IPS DF 6.9 (cell line): Measurements from ENCODE around the gene RPGRIP1.
"Not testable (repeated sequence)": the region's sequence is repeated elsewhere in the genome, so short reads cannot be mapped to it uniquely, and the experiment has no call there.

Experiments used
- DNase-seq: peaks from one replicate; pipeline ENCODE4 v3.0.0-alpha.2; 2013; ENCODE audit warnings: low read depth, low spot score
- H3K27ac ChIP-seq: one replicate; pipeline ENCODE4 v1.5.1; 2013; ENCODE audit warnings: low read length, control low read depth
- H3K27me3 ChIP-seq: 2 replicates; pipeline ENCODE4 v1.6.1; 2013; ENCODE audit warnings: mild to moderate bottlenecking, low read length; ENCODE audit not compliant: control insufficient read depth, insufficient read depth
- H3K36me3 ChIP-seq: 2 replicates; pipeline ENCODE4 v1.6.1; 2013; ENCODE audit warnings: low read length; ENCODE audit not compliant: control insufficient read depth, insufficient read depth
- H3K4me1 ChIP-seq: 2 replicates; pipeline ENCODE4 v1.6.1; 2013; ENCODE audit warnings: low read length; ENCODE audit not compliant: control insufficient read depth, insufficient read depth
- H3K4me3 ChIP-seq: 2 replicates; pipeline ENCODE4 v1.5.1; 2013; ENCODE audit warnings: mild to moderate bottlenecking, low read length
- H3K9me3 ChIP-seq: 2 replicates; pipeline ENCODE4 v1.6.1; 2013; ENCODE audit warnings: low read length, inconsistent platforms; ENCODE audit not compliant: control insufficient read depth, insufficient read depth
- WGBS: extraction: QIAGEN DNeasy Blood & Tissue Kit; methylation state at CpG from one replicate; pipeline ENCODE4 v1.1.7; 2013; ENCODE audit warnings: mixed read lengths, missing lambda C conversion rate; ENCODE audit not compliant: insufficient read length, insufficient coverage; 5-methylcytosine and 5-hydroxymethylcytosine counted together

The RPGRIP1 gene

DNA sequence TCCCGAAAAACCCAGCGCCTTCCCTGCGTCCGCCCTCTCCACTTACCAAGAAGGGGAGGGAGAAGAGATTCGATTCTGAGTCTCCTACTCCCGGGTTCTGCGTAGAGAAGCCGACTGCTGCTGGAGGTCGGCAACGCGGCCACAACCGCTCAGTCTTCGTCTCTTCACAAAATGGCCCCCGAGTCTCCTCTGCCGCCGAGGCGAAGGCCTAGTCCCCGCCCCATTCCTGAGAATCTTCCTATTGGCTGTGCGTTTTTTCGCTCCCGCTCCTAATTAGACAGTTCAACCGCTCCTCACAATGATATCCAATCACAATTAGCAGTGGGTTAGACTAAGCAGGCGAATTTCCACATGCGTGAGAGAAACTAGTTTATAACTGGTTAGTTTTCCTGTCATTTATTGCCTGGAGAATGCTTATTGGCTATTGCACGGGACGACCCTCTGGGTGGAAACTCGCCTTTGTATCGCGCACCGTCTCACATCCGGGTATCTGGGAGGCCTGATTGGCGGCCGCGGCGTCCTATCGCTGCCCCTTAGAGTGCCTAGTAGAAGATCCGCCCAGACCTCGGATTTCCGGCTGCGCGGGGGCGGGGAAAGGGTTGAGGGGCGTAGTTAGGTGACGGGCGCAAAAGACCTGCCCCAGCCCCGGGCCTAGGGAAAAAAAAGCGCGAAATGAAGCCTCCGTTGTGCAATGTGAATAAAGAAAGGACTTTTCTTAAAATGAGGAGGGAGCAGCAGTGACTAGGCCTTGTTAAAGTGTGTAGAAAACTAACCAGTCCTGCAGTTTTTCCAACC lies 10.4 kb upstream of the RPGRIP1 start, which contains the start of gene HNRNPC:
Gene HNRNPC (minus strand): TSS at position 191 of the 795 bp plus-strand sequence. CDS start 35,249 bp downstream, outside the sequence.
- no CpG with 5 or more reads among the region's 49 CpGs for WGBS
- Histone ChIP-seq H3K27ac (no peak within 1 kb of the TSS), H3K36me3 (peaks cover 5% of the 10 kb centered on the region; the same call in 1 of the 2 replicates), H3K9me3 (no peaks in the 10 kb centered on the region), H3K27me3 (no peaks in the 10 kb centered on the region), H3K4me1 (no peaks in the 10 kb centered on the region), H3K4me3 (peak within 1 kb of the TSS; percentile 89)
- DNase-seq = peak; percentile 100

DNA sequence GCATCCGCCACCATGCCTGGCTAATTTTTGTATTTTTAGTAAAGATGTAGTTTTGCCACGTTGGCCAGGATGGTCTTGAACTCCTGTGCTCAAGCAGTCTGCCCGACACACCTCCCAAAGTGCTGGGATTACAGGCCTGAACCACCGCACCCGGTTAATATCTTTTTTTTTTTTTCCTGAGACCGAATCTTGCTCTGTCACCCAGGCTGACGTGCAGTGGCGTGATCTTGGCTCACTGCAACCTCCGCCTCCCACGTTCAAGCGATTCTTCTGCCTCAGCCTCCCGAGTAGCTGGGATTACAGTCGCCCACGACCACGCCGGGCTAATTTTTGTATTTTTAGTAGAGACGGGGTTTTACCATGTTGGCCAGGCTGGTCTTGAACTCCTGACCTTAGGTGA lies 7.2 kb upstream of the RPGRIP1 start:
- not testable (repeated sequence) for H3K9me3 ChIP-seq, DNase-seq, H3K36me3 ChIP-seq, H3K4me3 ChIP-seq, H3K27me3 ChIP-seq, H3K27ac ChIP-seq, H3K4me1 ChIP-seq
- WGBS = no CpG with 5 or more reads among the region's 17 CpGs

DNA sequence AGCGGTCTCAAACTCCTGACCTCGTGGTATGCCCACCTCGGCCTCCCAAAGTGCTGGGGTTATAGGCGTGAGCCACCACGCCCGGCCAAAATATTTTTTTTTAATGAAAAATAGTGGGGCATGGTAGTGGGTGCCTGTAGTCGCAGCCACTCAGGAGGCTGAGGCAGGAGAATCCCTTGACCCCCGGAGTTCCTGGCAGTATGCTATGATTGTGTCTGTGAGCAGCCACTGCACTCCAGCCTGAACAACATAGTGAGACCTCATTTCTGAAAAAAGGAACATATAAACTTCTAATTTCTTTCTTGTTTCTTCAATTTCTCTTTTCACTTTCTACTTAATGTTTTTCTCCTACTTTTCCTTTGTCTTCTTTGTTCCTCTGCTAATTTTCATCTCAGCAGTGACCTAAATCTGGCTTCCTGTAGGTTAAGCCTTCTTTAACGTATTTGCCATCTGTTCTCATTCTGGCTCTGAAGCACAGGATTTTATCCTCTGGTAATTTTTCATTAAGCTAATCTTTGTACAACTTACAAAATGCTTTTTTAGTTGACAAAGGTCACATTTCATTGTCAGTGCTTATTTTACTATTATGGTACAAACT lies 4.5 kb upstream of the RPGRIP1 start:
- DNase-seq = no peak
- H3K4me1 ChIP-seq = no peaks in the 10 kb centered on the region
- WGBS = no CpG with 5 or more reads among the region's 9 CpGs

DNA sequence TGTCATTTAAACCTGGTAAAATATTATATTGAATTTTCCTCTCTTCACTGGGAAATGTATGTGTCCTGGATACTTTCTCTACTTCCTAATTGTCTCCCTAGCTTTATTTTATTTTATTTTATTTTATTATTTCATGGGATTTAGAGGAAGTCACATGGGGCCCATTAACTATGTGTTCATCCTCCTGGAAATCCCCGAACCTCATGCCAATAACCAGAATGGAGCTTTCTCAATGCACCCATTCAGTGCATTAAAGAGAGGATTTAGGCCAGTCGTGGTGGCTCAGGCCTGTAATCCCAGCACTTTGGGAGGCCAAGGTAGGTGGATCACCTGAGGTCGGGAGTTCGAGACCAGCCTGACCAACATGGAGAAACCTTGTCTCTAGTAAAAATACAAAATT lies 1.3 kb upstream of the RPGRIP1 start:
- no peaks in the 10 kb centered on the region for H3K9me3 ChIP-seq
- H3K27me3 ChIP-seq = no peaks in the 10 kb centered on the region
- H3K36me3 ChIP-seq = no peaks in the 10 kb centered on the region
- WGBS = no CpG with 5 or more reads among the region's 4 CpGs
- H3K4me1 ChIP-seq = no peaks in the 10 kb centered on the region
- no peak overlapping the region for H3K4me3 ChIP-seq
- DNase-seq = no peak
- no peak overlapping the region for H3K27ac ChIP-seq

More for the DNA sequence above, 4.5 kb upstream of the RPGRIP1 start:
- no peak overlapping the region for H3K4me3 ChIP-seq
- H3K27me3 ChIP-seq = no peaks in the 10 kb centered on the region
- H3K36me3 ChIP-seq = no peaks in the 10 kb centered on the region
- H3K27ac ChIP-seq = no peak overlapping the region
- no peaks in the 10 kb centered on the region for H3K9me3 ChIP-seq

DNA sequence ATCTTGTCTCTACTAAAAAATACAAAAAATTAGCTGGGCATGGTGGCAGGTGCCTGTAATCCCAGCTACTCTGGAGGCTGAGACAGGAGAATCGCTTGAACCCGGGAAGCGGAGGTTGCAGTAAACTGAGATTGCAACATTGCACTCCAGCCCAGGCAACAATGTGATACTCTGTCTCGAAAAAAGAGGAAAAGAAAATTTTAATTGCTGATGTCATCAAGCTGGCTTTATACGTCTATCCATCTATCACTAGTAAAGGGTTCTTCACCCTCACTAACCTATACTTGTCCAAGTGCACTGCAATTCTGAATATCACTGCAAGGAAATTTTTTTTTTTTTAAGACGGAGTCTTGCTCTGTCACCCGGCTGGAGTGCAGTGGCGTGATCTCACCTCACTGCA lies 2.0 kb downstream of the RPGRIP1 start:
- H3K4me3 ChIP-seq, H3K9me3 ChIP-seq, H3K27ac ChIP-seq, H3K4me1 ChIP-seq, H3K27me3 ChIP-seq, DNase-seq, H3K36me3 ChIP-seq: not testable (repeated sequence)
- WGBS = no CpG with 5 or more reads among the region's 8 CpGs

DNA sequence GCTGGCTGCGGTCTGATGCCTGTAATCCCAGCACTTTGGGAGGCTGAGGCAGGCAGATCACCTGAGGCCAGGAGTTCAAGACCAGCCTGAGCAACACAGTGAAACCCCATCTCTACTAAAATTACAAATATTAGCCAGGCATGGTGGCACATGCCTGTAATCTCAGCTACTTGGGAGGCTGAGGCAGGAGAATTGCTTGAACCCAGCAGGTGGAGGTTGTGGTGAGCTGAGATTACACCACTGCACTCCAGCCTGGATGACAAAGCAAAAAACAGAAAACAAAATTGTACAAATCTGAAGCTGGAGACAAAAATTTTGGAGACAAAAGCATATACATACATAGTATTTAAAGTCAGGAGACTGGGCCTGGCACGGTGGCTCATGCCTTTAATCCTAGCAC lies 6.6 kb downstream of the RPGRIP1 start:
- H3K9me3 ChIP-seq, H3K27me3 ChIP-seq, DNase-seq, H3K4me3 ChIP-seq, H3K4me1 ChIP-seq, H3K27ac ChIP-seq, H3K36me3 ChIP-seq: not testable (repeated sequence)
- WGBS = no CpG with 5 or more reads among the region's 2 CpGs

DNA sequence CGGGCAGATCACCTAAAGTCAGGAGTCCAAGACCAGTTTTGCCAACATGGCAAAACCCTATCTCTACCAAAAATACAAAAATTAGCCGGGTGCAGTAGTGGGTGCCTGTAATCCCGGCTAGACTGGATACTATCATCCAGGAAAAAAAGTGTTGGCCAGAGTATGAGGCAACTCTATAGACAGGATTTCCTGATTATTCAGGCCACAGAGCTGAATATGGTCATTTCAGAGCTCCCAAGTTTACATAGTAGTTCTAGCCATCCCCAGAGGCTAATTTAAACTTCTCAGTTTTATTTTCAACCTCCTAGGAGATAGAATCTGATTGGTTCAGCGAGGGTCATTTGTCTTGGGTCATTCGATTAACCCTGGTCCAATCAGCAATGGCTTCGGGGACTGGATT lies 7.3 kb downstream of the RPGRIP1 start:
- WGBS = no CpG with 5 or more reads among the region's 6 CpGs
- H3K4me3 ChIP-seq = no peak overlapping the region
- no peak for DNase-seq

DNA sequence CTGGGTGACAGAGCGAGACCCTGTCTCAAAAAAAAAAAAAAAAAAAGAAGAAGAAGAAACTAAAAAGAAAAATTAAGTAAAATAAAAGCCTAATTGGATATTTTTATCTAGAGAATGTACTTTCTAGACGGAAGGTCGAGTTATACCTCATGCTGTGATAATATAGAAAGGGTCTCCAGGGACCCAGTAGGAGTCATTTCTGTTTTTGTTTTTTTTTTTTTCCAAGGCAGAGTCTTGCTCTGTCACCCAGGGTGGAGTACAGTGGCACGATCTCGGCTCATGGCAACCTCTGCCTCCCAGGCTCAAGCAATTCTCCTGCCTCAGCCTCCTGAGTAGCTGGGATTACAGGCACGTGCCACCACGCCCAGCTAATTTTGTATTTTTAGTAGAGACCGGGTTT lies 14.1 kb downstream of the RPGRIP1 start:
- H3K4me1 ChIP-seq, H3K27me3 ChIP-seq, H3K27ac ChIP-seq, H3K9me3 ChIP-seq, H3K4me3 ChIP-seq, DNase-seq, H3K36me3 ChIP-seq: not testable (repeated sequence)
- WGBS = no CpG with 5 or more reads among the region's 8 CpGs

More for the DNA sequence above, 7.3 kb downstream of the RPGRIP1 start:
- Histone ChIP-seq H3K4me1 (no peaks in the 10 kb centered on the region), H3K36me3 (no peaks in the 10 kb centered on the region), H3K9me3 (no peaks in the 10 kb centered on the region), H3K27me3 (no peaks in the 10 kb centered on the region), H3K27ac (no peak overlapping the region)

DNA sequence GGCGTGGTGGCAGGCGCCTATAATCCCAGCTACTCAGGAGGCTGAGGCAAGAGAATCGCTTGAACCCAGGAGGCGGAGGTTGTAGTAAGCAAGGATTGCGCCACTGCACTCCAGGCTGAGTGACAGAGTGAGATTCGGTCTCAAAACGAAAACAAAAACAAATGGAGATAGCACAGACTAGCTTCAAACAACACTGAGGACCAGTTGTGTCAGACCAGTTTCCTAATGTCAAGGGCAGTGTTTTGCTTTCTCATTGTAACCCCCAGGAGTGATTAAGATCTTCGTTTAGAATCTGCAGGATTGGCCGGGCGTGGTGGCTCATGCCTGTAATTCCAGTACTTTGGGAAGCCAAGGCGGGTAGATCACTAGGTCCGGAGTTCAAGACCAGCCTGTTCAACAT lies 18.5 kb downstream of the RPGRIP1 start:
- no peaks in the 10 kb centered on the region for H3K27me3 ChIP-seq
- WGBS = no CpG with 5 or more reads among the region's 12 CpGs
- H3K4me1 ChIP-seq = no peaks in the 10 kb centered on the region
- H3K4me3 ChIP-seq = no peak overlapping the region
- no peak for DNase-seq
- no peak overlapping the region for H3K27ac ChIP-seq
- H3K36me3 ChIP-seq = no peaks in the 10 kb centered on the region
- no peaks in the 10 kb centered on the region for H3K9me3 ChIP-seq

DNA sequence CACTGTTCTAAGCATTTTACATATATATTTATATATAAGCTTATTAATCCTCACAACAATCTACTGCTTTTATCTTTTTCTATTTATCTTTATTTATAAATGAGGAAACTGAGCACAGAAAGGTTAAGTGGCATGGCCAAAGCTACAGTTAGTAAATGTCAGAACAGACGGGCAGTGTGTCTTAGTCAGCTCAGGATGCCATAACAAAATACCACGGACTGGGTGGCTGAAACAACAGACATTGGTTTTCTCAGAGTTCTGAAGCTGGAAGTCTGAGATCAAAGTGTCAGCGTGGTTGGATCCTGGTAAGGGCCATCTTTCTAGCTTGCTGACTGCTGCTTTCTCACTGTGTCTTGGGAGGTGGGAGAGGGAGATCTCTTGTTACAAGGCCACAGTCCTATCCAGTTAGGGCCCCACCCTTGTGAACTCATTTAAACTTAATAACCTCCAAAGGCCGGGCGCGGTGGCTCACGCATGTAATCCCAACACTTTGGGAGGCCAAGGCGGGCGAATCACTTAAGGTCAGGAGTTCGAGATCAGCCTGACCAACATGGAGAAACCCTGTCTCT lies 19.8 kb downstream of the RPGRIP1 start:
- no peak for DNase-seq
- Histone ChIP-seq H3K27ac (no peak overlapping the region), H3K9me3 (no peaks in the 10 kb centered on the region), H3K27me3 (no peaks in the 10 kb centered on the region), H3K4me3 (no peak overlapping the region), H3K36me3 (no peaks in the 10 kb centered on the region), H3K4me1 (no peaks in the 10 kb centered on the region)
- WGBS = no CpG with 5 or more reads among the region's 10 CpGs
